ENCODE results near the gene CCP110.

The CCP110 gene

DNA sequence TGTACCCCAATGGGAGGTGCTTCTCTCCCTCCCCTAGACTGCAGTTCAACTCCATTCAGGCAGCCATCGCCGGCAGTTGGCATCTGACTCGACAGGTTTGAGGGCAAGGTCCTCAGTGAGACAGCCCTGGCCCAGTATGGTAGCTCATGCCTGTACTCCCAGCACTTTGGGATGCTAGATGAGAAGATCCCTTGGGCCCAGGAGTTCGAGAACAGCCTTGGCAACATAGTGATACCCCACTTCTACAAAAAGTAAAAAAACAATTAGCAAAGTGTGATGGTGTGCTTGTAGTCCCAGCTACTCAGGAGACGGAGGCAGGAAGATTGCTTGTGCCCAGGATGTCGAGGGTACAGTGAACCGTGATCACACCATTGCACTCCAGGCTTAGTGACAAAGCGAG, 43.8 kb downstream of the CCP110 start:
- no CpG with 5 or more reads among the region's 8 CpGs for WGBS (ENCODE audit: extremely low coverage, insufficient coverage, insufficient read length)
- H2BK5ac ChIP-seq (ENCODE audit: low read depth, low read length, poor library complexity) = no peak overlapping the region
- no peak overlapping the region for H3K4me3 ChIP-seq (ENCODE audit: low read depth, low read length)

DNA sequence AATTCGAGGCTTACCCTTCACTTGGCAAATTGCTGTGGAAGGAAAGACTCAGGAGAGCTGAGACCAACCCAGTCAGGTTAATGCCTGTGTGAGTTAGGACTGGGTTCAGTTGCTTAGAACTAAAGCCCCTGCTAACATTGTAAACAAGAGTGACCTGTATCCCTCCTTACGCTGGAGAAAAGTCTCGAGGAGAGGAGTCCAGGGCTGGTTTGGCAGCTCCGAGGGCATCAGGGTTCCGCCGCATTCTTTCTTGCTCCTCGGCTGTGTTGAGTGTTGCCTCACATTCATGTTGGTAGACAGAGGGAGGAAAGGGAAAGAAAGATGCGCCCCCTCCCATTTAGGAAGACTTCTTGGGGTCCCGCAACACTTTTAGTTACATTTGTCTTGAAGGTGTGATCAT, 50.3 kb downstream of the CCP110 start:
- Histone ChIP-seq H3K4me3 (ENCODE audit: low read depth, low read length) (no peak overlapping the region), H3K27me3 (ENCODE audit: insufficient read depth, low read length) (no peaks in the 10 kb centered on the region), H3K14ac (ENCODE audit: low read length) (no peak overlapping the region), H3K18ac (ENCODE audit: low read length) (no peak overlapping the region), H4K91ac (ENCODE audit: low read depth, low read length) (no peak overlapping the region), H2BK120ac (ENCODE audit: insufficient read depth, low read length, poor library complexity) (no peak overlapping the region), H2BK5ac (ENCODE audit: low read depth, low read length, poor library complexity) (no peak overlapping the region), H2AK5ac (ENCODE audit: low read length) (no peak overlapping the region), H3K4me1 (ENCODE audit: control insufficient read depth in 1 of 2, insufficient read depth in 2 of 2, low read length in 2 of 2) (no peaks in the 10 kb centered on the region), H2AFZ (ENCODE audit: insufficient read depth, low read length, poor library complexity) (no peak overlapping the region), H3K79me2 (ENCODE audit: control insufficient read depth, insufficient read depth, low read length, poor library complexity) (no peaks in the 10 kb centered on the region), H3K9me3 (ENCODE audit: insufficient read depth, low read depth, low read length) (peaks cover 1% of the 10 kb centered on the region), H2BK12ac (ENCODE audit: low read length) (no peak overlapping the region), H4K12ac (ENCODE audit: low read depth, low read length) (no peak overlapping the region), H3K4me2 (ENCODE audit: low read length) (no peak overlapping the region), H3K79me1 (ENCODE audit: low read length) (no peaks in the 10 kb centered on the region), H4K8ac (ENCODE audit: low read depth, low read length) (no peak overlapping the region), H3K27ac (ENCODE audit: low read depth, low read length) (no peak overlapping the region), H3K4ac (ENCODE audit: low read depth, low read length) (no peak overlapping the region), H3K23ac (ENCODE audit: low read length) (no peak overlapping the region), H3K36me3 (ENCODE audit: control insufficient read depth in 1 of 2, insufficient read depth in 2 of 2, low read length in 2 of 2) (peaks cover 40 to 51% of the 10 kb centered on the region in 2 experiments), H3K9ac (ENCODE audit: low read length) (no peak overlapping the region)
- no peak for DNase-seq
- no CpG with 5 or more reads among the region's 9 CpGs for WGBS (ENCODE audit: extremely low coverage, insufficient coverage, insufficient read length)

More for the DNA sequence above, 43.8 kb downstream of the CCP110 start:
- Histone ChIP-seq H2AK5ac (ENCODE audit: low read length) (no peak overlapping the region), H3K18ac (ENCODE audit: low read length) (no peak overlapping the region), H4K91ac (ENCODE audit: low read depth, low read length) (no peak overlapping the region), H4K12ac (ENCODE audit: low read depth, low read length) (no peak overlapping the region), H3K4me1 (ENCODE audit: control insufficient read depth in 1 of 2, insufficient read depth in 2 of 2, low read length in 2 of 2) (no peaks in the 10 kb centered on the region), H3K36me3 (ENCODE audit: control insufficient read depth in 1 of 2, insufficient read depth in 2 of 2, low read length in 2 of 2) (peaks cover 27 to 37% of the 10 kb centered on the region in 2 experiments), H2BK120ac (ENCODE audit: insufficient read depth, low read length, poor library complexity) (no peak overlapping the region), H3K79me1 (ENCODE audit: low read length) (no peaks in the 10 kb centered on the region), H3K27me3 (ENCODE audit: insufficient read depth, low read length) (no peaks in the 10 kb centered on the region), H3K14ac (ENCODE audit: low read length) (no peak overlapping the region), H3K9me3 (ENCODE audit: insufficient read depth, low read depth, low read length) (peaks cover 1% of the 10 kb centered on the region), H2BK12ac (ENCODE audit: low read length) (no peak overlapping the region), H3K9ac (ENCODE audit: low read length) (no peak overlapping the region), H3K4ac (ENCODE audit: low read depth, low read length) (no peak overlapping the region), H4K8ac (ENCODE audit: low read depth, low read length) (no peak overlapping the region), H3K23ac (ENCODE audit: low read length) (no peak overlapping the region), H3K79me2 (ENCODE audit: control insufficient read depth, insufficient read depth, low read length, poor library complexity) (no peaks in the 10 kb centered on the region), H2AFZ (ENCODE audit: insufficient read depth, low read length, poor library complexity) (no peak overlapping the region), H3K27ac (ENCODE audit: low read depth, low read length) (no peak overlapping the region), H3K4me2 (ENCODE audit: low read length) (no peak overlapping the region)
- DNase-seq = no peak

DNA sequence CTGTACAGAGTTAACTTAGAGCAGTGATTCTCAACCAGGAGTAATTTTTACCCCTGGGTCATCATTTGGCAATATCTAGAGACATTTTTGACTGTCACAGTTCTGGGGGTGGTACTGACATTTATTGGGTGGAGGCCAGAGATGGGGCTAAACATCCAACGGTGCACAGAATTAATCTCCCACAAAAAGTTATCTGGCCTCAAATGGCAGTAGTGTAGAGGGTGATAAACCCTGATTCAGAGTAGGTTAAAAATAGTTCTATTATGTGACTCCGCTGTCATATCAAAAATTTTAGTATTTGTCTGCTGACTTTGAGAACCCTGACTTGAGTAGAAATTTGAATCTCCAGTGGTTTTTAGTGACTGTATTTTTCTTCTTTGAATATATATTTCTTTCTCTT, 50.9 kb downstream of the CCP110 start:
- Histone ChIP-seq H3K79me2 (ENCODE audit: control insufficient read depth, insufficient read depth, low read length, poor library complexity) (no peaks in the 10 kb centered on the region), H3K79me1 (ENCODE audit: low read length) (no peaks in the 10 kb centered on the region), H2AK5ac (ENCODE audit: low read length) (no peak overlapping the region), H2BK12ac (ENCODE audit: low read length) (no peak overlapping the region), H3K18ac (ENCODE audit: low read length) (no peak overlapping the region), H3K4me3 (ENCODE audit: low read depth, low read length) (no peak overlapping the region), H3K9me3 (ENCODE audit: insufficient read depth, low read depth, low read length) (no peaks in the 10 kb centered on the region), H3K14ac (ENCODE audit: low read length) (no peak overlapping the region), H2BK120ac (ENCODE audit: insufficient read depth, low read length, poor library complexity) (no peak overlapping the region), H4K8ac (ENCODE audit: low read depth, low read length) (no peak overlapping the region), H3K36me3 (ENCODE audit: control insufficient read depth in 1 of 2, insufficient read depth in 2 of 2, low read length in 2 of 2) (peaks cover 36 to 50% of the 10 kb centered on the region in 2 experiments), H3K9ac (ENCODE audit: low read length) (no peak overlapping the region), H3K4me2 (ENCODE audit: low read length) (no peak overlapping the region), H2BK5ac (ENCODE audit: low read depth, low read length, poor library complexity) (no peak overlapping the region), H3K27me3 (ENCODE audit: insufficient read depth, low read length) (no peaks in the 10 kb centered on the region), H3K27ac (ENCODE audit: low read depth, low read length) (no peak overlapping the region), H2AFZ (ENCODE audit: insufficient read depth, low read length, poor library complexity) (no peak overlapping the region), H3K23ac (ENCODE audit: low read length) (no peak overlapping the region), H4K12ac (ENCODE audit: low read depth, low read length) (no peak overlapping the region), H3K4me1 (ENCODE audit: control insufficient read depth in 1 of 2, insufficient read depth in 2 of 2, low read length in 2 of 2) (no peaks in the 10 kb centered on the region), H3K4ac (ENCODE audit: low read depth, low read length) (no peak overlapping the region), H4K91ac (ENCODE audit: low read depth, low read length) (no peak overlapping the region)
- WGBS (ENCODE audit: extremely low coverage, insufficient coverage, insufficient read length) = no CpG with 5 or more reads among the region's 2 CpGs
- no peak for DNase-seq

DNA sequence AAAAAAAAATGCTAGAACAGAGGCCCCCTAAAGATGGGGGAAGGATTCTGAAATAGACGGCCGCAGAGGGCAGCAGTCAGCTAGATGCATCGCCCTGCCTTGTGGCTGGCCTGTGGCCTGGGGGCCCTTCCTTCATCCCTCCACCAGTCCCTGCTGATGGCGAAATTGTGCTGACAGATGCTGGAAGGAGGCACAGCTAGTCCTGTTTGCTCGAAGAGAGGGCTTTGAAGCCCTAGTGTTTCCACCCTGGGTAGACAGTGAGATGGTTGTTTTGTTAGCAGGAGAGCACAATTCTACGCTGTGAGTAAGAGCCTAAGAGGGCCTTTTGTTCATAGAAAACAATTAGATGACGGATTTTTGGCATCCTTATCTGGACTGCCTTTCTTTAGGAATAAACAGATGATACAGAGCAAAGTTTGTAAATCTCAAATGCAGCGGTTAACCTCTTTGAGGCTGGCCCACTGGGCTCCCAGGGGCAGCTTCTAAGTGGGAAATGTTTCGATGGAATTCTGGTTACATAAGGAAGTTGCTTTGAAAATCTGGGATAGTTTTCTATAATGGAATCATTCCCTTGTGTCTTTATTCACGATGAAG, 54.7 kb downstream of the CCP110 start:
- Histone ChIP-seq H3K27me3 (ENCODE audit: insufficient read depth, low read length) (no peaks in the 10 kb centered on the region), H2BK120ac (ENCODE audit: insufficient read depth, low read length, poor library complexity) (no peak overlapping the region), H3K4me2 (ENCODE audit: low read length) (no peak overlapping the region), H3K18ac (ENCODE audit: low read length) (no peak overlapping the region), H4K12ac (ENCODE audit: low read depth, low read length) (no peak overlapping the region), H3K79me1 (ENCODE audit: low read length) (no peaks in the 10 kb centered on the region), H3K36me3 (ENCODE audit: control insufficient read depth in 1 of 2, insufficient read depth in 2 of 2, low read length in 2 of 2) (peaks cover 39 to 43% of the 10 kb centered on the region in 2 experiments), H3K4ac (ENCODE audit: low read depth, low read length) (no peak overlapping the region), H2BK5ac (ENCODE audit: low read depth, low read length, poor library complexity) (no peak overlapping the region), H3K9me3 (ENCODE audit: insufficient read depth, low read depth, low read length) (peaks cover 2% of the 10 kb centered on the region), H3K23ac (ENCODE audit: low read length) (no peak overlapping the region), H3K79me2 (ENCODE audit: control insufficient read depth, insufficient read depth, low read length, poor library complexity) (no peaks in the 10 kb centered on the region), H2BK12ac (ENCODE audit: low read length) (no peak overlapping the region), H3K27ac (ENCODE audit: low read depth, low read length) (no peak overlapping the region), H3K4me3 (ENCODE audit: low read depth, low read length) (no peak overlapping the region), H3K14ac (ENCODE audit: low read length) (no peak overlapping the region), H3K4me1 (ENCODE audit: control insufficient read depth in 1 of 2, insufficient read depth in 2 of 2, low read length in 2 of 2) (no peaks in the 10 kb centered on the region), H4K8ac (ENCODE audit: low read depth, low read length) (no peak overlapping the region), H2AFZ (ENCODE audit: insufficient read depth, low read length, poor library complexity) (no peak overlapping the region), H2AK5ac (ENCODE audit: low read length) (no peak overlapping the region), H4K91ac (ENCODE audit: low read depth, low read length) (no peak overlapping the region), H3K9ac (ENCODE audit: low read length) (no peak overlapping the region)
- WGBS (ENCODE audit: extremely low coverage, insufficient coverage, insufficient read length) = no CpG with 5 or more reads among the region's 10 CpGs
- DNase-seq = no peak
